Small intestine (tissue), 7 donors: Measurements from ENCODE around the gene U2SURP. TPM values are rescaled to one million over a fixed set of nuclear protein-coding genes. Genes with fewer than 3 reads are reported as not detected.
"Not testable (repeated sequence)": the region's sequence is repeated elsewhere in the genome, so short reads cannot be mapped to it uniquely, and the experiment has no call there.

Source experiments
- DNase-seq, 2 donors: peaks; one replicate each; pipeline versions ENCODE4 v3.0.0 to v3.0.0-alpha.2; 2013
- FAIRE-seq: peaks from 2 replicates; lab custom pipeline; 2012; peaks lifted over from hg19 to GRCh38; lab: Jason Lieb, UNC
- H3K27ac ChIP-seq, 3 donors: one replicate each; pipeline ENCODE4 v1.5.1; 2013; ENCODE audit warnings: low read length in 2 of 3, mild to moderate bottlenecking in 2 of 3, control low read depth in 1 of 3, inconsistent platforms in 1 of 3, low read depth in 1 of 3, moderate library complexity in 1 of 3
- H3K27me3 ChIP-seq, 3 donors: one replicate each; pipeline ENCODE4 v1.6.1; 2013; ENCODE audit warnings: low read length in 3 of 3, inconsistent platforms in 1 of 3; ENCODE audit not compliant: control insufficient read depth in 3 of 3, insufficient read depth in 3 of 3
- H3K36me3 ChIP-seq, 3 donors: one replicate each; pipeline ENCODE4 v1.6.1; 2013; ENCODE audit warnings: low read length in 3 of 3, inconsistent platforms in 1 of 3, low read depth in 1 of 3, mild to moderate bottlenecking in 1 of 3, moderate library complexity in 1 of 3; ENCODE audit not compliant: control insufficient read depth in 3 of 3, insufficient read depth in 2 of 3
- H3K4me1 ChIP-seq, 3 donors: one replicate each; pipeline ENCODE4 v1.6.1; 2013; ENCODE audit warnings: low read length in 2 of 3, inconsistent platforms in 1 of 3, low read depth in 1 of 3, mild to moderate bottlenecking in 1 of 3, moderate library complexity in 1 of 3; ENCODE audit not compliant: control insufficient read depth in 3 of 3, insufficient read depth in 2 of 3
- H3K4me3 ChIP-seq, 3 donors: one replicate each; pipeline ENCODE4 v1.5.1; 2013; ENCODE audit warnings: low read length in 3 of 3, control low read depth in 1 of 3, inconsistent platforms in 1 of 3, low read depth in 1 of 3, mild to moderate bottlenecking in 1 of 3, moderate library complexity in 1 of 3
- H3K9me3 ChIP-seq, 2 donors: one replicate each; pipeline ENCODE4 v1.6.1; 2013; ENCODE audit warnings: low read depth in 1 of 2, low read length in 1 of 2; ENCODE audit not compliant: control insufficient read depth in 2 of 2, insufficient read depth in 1 of 2
- WGBS, 3 donors: extraction: QIAGEN DNeasy Blood & Tissue Kit; methylation state at CpG; one replicate each; pipeline ENCODE4 v1.1.7; 2013; 5-methylcytosine and 5-hydroxymethylcytosine counted together
- polyA plus RNA-seq, 4 donors: library from polyadenylated mRNA; stranded (reverse) in 3 of 4; unstranded in 1 of 4; fragments of 200-250 nt in 3 of 4; fragments of 120-200 nt in 1 of 4; gene quantifications; one replicate each; pipeline versions ENCODE4 v1.2.1 to v1.2.3, GENCODE V29; 2013
- donor health status: healthy with polysubstance abuse.
- donor health status: control.
- donor health status: control.
- donor health status: Bipolar disorder and iron deficiency.
- donor health status: healthy.

The U2SURP gene
- polyA plus RNA-seq, 4 donors, result 20.0 to 92.0 (median 29.2) TPM

DNA sequence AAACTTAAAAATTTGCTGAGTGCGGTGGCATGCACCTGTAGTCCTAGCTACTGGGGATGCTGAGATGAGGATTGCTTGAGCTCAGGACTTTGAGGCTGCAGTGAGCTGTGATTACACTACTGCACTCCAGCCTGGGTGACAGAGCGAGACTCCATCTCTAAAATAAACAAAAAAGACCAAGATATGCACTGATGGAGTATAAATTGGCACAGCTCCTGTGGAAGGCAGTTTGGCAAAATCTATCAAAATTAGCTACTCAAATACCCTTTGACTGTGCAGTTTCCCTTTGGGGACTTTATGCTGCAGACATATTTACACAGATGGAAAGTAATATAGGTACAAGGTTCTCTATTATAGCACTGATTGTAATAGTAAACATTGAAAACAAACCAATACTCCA lies 18.1 kb upstream of the U2SURP start:
- H3K27ac ChIP-seq, result no peak overlapping the region
- WGBS, 3 donors, result 66 to 78% (median 74%) methylated on average over 2 of the region's 2 CpGs
- H3K36me3 ChIP-seq, result no peaks in the 10 kb centered on the region
- no peaks in the 10 kb centered on the region for H3K9me3 ChIP-seq
- H3K4me3 ChIP-seq, result no peak overlapping the region
- DNase-seq (no peak), FAIRE-seq (no peak)
- H3K27me3 ChIP-seq, result peaks cover 0 to 9% (median 4%) of the 10 kb centered on the region in 3 donors
- no peaks in the 10 kb centered on the region for H3K4me1 ChIP-seq

GRCh38 chr3:142984255-142984654 lies 17.1 kb upstream of the U2SURP start:
- no peaks in the 10 kb centered on the region for H3K4me1 ChIP-seq
- FAIRE-seq, result no peak
- WGBS, 3 donors, result 84 to 93% (median 86%) methylated on average over 3 of the region's 3 CpGs
- H3K9me3 ChIP-seq, result no peaks in the 10 kb centered on the region
- H3K36me3 ChIP-seq, result no peaks in the 10 kb centered on the region
- no peak overlapping the region for H3K4me3 ChIP-seq
- H3K27ac ChIP-seq, result no peak overlapping the region
- peaks cover 0 to 9% (median 4%) of the 10 kb centered on the region in 3 donors for H3K27me3 ChIP-seq
- no peak for DNase-seq

DNA sequence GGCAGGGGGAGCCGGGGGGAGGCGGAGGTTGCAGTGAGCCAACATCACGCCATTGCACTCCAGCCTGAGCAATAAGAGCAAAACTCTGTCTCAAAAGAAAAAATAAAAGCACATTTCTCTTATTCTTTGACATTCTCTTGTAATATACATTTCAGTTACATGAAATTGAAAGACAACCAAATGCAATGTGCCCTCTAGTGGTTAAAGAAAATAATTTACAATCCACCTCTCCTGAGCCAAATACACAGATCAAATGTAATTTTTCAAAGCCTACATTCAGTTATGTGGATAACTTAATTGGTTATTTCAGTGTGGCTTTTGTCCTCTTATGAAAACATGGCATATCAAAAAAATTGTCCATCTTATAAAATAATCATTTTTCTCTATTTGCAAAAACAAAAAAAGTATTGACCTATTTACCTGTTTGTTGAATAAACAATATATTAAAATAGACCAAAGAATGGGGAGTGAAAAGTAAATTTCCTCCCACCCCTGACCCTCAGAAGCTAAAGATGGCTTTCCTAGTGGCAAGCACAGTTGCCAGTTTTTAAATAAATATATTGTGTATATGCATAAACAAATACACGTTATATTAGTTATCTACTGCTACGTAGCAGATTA lies 14.2 kb upstream of the U2SURP start:
- WGBS, 3 donors, result 56 to 60% (median 59%) methylated on average over 5 of the region's 5 CpGs
- FAIRE-seq (peak; percentile 10), DNase-seq (peak; percentile 44 to 50)
- H3K27me3 ChIP-seq, result peaks cover 0 to 4% (median 3%) of the 10 kb centered on the region in 3 donors
- no peaks in the 10 kb centered on the region for H3K4me1 ChIP-seq
- no peaks in the 10 kb centered on the region for H3K36me3 ChIP-seq
- no peak overlapping the region for H3K27ac ChIP-seq
- H3K9me3 ChIP-seq, result no peaks in the 10 kb centered on the region
- no peak overlapping the region for H3K4me3 ChIP-seq

DNA sequence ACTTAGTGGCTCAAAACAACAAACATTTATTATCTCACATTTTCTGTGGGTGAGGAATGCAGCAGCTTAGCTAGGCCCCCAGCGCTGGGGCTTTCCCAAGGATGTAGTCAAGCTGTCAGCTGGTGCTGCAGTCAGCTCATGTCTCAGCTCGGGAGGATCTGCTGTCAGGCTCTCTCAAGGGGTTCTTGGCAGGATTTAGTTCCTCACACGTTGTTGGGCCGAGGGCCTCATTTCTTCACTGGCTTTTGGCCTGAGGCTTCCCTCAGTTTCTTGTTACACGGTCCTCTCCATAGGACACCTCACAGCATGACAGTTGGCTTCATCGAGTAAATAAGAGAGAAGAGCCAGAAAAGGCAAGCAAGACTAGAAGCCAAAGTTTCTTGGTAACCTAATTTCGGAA lies 13.7 kb upstream of the U2SURP start:
- FAIRE-seq, result no peak
- no peak overlapping the region for H3K27ac ChIP-seq
- DNase-seq, result no peak
- WGBS, 3 donors, result 25 to 32% (median 29%) methylated on average over 7 of the region's 7 CpGs
- H3K27me3 ChIP-seq, result peaks cover 0 to 3% (median 0%) of the 10 kb centered on the region in 3 donors
- H3K9me3 ChIP-seq, result no peaks in the 10 kb centered on the region
- no peaks in the 10 kb centered on the region for H3K36me3 ChIP-seq
- H3K4me3 ChIP-seq, result no peak overlapping the region
- H3K4me1 ChIP-seq, result no peaks in the 10 kb centered on the region

GRCh38 chr3:142988221-142988620 lies 13.1 kb upstream of the U2SURP start:
- WGBS, 3 donors, result 85 to 90% (median 87%) methylated on average over 2 of the region's 2 CpGs
- not testable (repeated sequence) for FAIRE-seq

DNA sequence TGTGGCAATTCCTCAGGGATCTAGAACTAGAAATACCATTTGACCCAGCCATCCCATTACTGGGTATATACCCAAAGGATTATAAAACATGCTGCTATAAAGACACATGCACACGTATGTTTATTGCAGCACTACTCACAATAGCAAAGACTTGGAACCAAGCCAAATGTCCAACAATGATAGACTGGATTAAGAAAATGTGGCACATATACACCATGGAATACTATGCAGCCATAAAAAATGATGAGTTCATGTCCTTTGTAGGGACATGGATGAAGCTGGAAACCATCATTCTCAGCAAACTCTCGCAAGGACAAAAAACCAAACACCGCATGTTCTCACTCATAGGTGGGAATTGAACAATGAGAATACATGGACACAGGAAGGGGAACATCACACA lies 12.5 kb upstream of the U2SURP start:
- not testable (repeated sequence) for FAIRE-seq, H3K36me3 ChIP-seq, H3K27me3 ChIP-seq, DNase-seq, H3K27ac ChIP-seq, H3K4me3 ChIP-seq, H3K4me1 ChIP-seq, H3K9me3 ChIP-seq
- WGBS, 3 donors, result 100% methylated on average over 2 of the region's 3 CpGs; no CpG with 5 or more reads in 2 of the 3 donors

More at GRCh38 chr3:142988221-142988620, 13.1 kb upstream of the U2SURP start:
- H3K9me3 ChIP-seq, H3K4me1 ChIP-seq, H3K36me3 ChIP-seq, H3K27me3 ChIP-seq, H3K27ac ChIP-seq, H3K4me3 ChIP-seq, DNase-seq: not testable (repeated sequence)

GRCh38 chr3:142990721-142991120 lies 10.6 kb upstream of the U2SURP start:
- Histone ChIP-seq H3K27ac (no peak overlapping the region), H3K4me1 (no peaks in the 10 kb centered on the region), H3K9me3 (no peaks in the 10 kb centered on the region), H3K27me3 (no peaks in the 10 kb centered on the region), H3K4me3 (no peak overlapping the region), H3K36me3 (no peaks in the 10 kb centered on the region)
- WGBS, 3 donors, result 60 to 79% (median 65%) methylated on average over 5 of the region's 5 CpGs
- FAIRE-seq, result no peak
- DNase-seq, result no peak

DNA sequence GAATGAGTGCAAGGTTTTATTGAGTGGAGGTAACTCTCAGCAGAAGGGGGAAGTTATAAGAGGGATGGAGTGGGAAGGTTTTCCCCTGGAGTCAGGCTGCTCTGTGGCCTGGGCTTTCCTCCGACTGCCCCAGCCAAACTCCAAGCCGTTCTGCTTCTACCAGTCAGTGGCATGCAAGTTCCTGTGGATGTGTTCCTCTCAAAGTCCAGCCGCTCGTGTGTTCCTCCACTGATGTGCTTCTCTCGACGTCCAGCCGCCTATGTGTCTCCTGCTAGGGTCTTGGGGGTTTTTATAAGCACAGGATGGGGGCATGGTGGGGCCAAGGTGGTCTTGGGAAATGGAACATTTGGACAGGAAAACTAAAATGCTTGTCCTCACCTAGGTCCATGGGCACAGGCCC lies 9.0 kb upstream of the U2SURP start:
- no peak overlapping the region for H3K27ac ChIP-seq
- FAIRE-seq (no peak), DNase-seq (no peak)
- H3K36me3 ChIP-seq, result no peaks in the 10 kb centered on the region
- no peak overlapping the region for H3K4me3 ChIP-seq
- 84 to 86% (median 86%) methylated on average over 7 of the region's 7 CpGs for WGBS, 3 donors
- no peaks in the 10 kb centered on the region for H3K27me3 ChIP-seq
- no peaks in the 10 kb centered on the region for H3K4me1 ChIP-seq
- no peaks in the 10 kb centered on the region for H3K9me3 ChIP-seq

- no peak overlapping the region for H3K4me3 ChIP-seq
- H3K9me3 ChIP-seq, result no peaks in the 10 kb centered on the region
- FAIRE-seq (no peak), DNase-seq (peak; percentile 53 to 73)
- WGBS, 3 donors, result 15 to 19% (median 16%) methylated on average over 4 of the region's 4 CpGs
- H3K27ac ChIP-seq, result no peak overlapping the region
- no peaks in the 10 kb centered on the region for H3K27me3 ChIP-seq
- H3K4me1 ChIP-seq, result no peaks in the 10 kb centered on the region
- H3K36me3 ChIP-seq, result no peaks in the 10 kb centered on the region
Observed at GRCh38 chr3:142993958-142994442, 7.4 kb upstream of the U2SURP start.
